Ishikawa (cell line): ENCODE results near the gene NECAB2.

Experiments
- CEBPB ChIP-seq: IDR thresholded peaks from 2 replicates; pipeline ENCODE4 v1.6.1; 2012
- CREB1 ChIP-seq: IDR thresholded peaks from 2 replicates; pipeline ENCODE4 v1.6.1; 2012; ENCODE audit warnings: low read depth
- EGR1 ChIP-seq: IDR thresholded peaks from 2 replicates; pipeline ENCODE4 v1.6.1; 2012
- EP300 ChIP-seq: IDR thresholded peaks from 2 replicates; pipeline ENCODE4 v1.6.1; 2012; ENCODE audit warnings: borderline replicate concordance
- FOXM1 ChIP-seq: IDR thresholded peaks from 2 replicates; pipeline ENCODE4 v1.6.1; 2012; ENCODE audit warnings: low read depth, borderline replicate concordance
- MAX ChIP-seq: IDR thresholded peaks from 2 replicates; pipeline ENCODE4 v1.6.1; 2012
- NFIC ChIP-seq: IDR thresholded peaks from 2 replicates; pipeline ENCODE4 v1.6.1; 2012
- RAD21 ChIP-seq: IDR thresholded peaks from 2 replicates; pipeline ENCODE4 v1.6.1; 2012; ENCODE audit warnings: low read depth
- REST ChIP-seq: IDR thresholded peaks from 2 replicates; pipeline ENCODE4 v1.6.1; 2012; ENCODE audit warnings: low read depth, mild to moderate bottlenecking
- TAF1 ChIP-seq: IDR thresholded peaks from 2 replicates; pipeline ENCODE4 v1.6.1; 2012; ENCODE audit warnings: low read depth, mild to moderate bottlenecking
- TCF12 ChIP-seq: IDR thresholded peaks from 2 replicates; pipeline ENCODE4 v1.6.1; 2012; ENCODE audit warnings: low read depth
- TEAD4 ChIP-seq: IDR thresholded peaks from 2 replicates; pipeline ENCODE4 v1.6.1; 2012
- USF1 ChIP-seq: IDR thresholded peaks from 2 replicates; pipeline ENCODE4 v1.6.1; 2012
- YY1 ChIP-seq: IDR thresholded peaks from 2 replicates; pipeline ENCODE4 v1.6.1; 2012; ENCODE audit warnings: low read depth
- ZBTB7A ChIP-seq: IDR thresholded peaks from 2 replicates; pipeline ENCODE4 v1.6.1; 2012; ENCODE audit warnings: low read depth

NECAB2 gene

GRCh38 chr16:83994087-83994486, 26.0 kb downstream of the NECAB2 start:
- no peak for TF ChIP-seq ZBTB7A
- TF ChIP-seq EGR1 = no peak
- TF ChIP-seq CEBPB = peak; percentile 88

GRCh38 chr16:83994703-83995102, 26.7 kb downstream of the NECAB2 start:
- TF ChIP-seq FOXM1 (no peak), TAF1 (no peak), USF1 (no peak), REST (no peak), TEAD4 (no peak), EP300 (no peak), ZBTB7A (no peak), TCF12 (no peak)

- TF ChIP-seq MAX = no peak
- TF ChIP-seq NFIC = no peak
- no peak for TF ChIP-seq CREB1
- no peak for TF ChIP-seq FOXM1
- TF ChIP-seq ZBTB7A = 0 out of 2 replicates have a peak, but pooled peaks have one; percentile 12
These were observed 27.7 kb downstream of the NECAB2 start for GRCh38 chr16:83995754-83996153.

- no peak for TF ChIP-seq FOXM1
- no peak for TF ChIP-seq TAF1
- TF ChIP-seq CEBPB = no peak
- TF ChIP-seq EP300 = no peak
- no peak for TF ChIP-seq EGR1
These were observed 28.6 kb downstream of the NECAB2 start for GRCh38 chr16:83996481-83997252.

DNA sequence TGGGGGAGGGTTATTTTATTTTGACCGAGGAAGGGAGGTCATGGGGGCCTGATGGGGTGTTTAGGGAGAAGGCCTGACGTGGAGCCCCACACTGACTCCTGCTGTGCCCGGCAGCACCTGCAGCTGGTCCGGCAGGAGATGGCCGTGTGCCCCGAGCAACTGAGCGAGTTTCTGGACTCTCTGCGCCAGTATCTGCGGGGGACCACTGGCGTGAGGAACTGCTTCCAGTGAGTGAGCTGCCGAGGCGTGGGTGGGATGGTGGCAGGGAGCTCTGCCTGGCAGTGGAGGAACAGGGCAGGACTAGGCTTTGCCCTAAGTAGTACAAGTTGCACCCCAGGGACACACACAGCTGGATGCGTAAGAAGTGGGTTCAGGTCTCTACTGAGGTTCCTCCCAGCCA, 30.0 kb downstream of the NECAB2 start:
- TF ChIP-seq RAD21 (no peak), REST (no peak), EP300 (no peak), CREB1 (no peak), TCF12 (no peak), USF1 (no peak), ZBTB7A (no peak), MAX (no peak), NFIC (no peak), TEAD4 (no peak), TAF1 (no peak), YY1 (no peak), FOXM1 (no peak), CEBPB (no peak), EGR1 (no peak)

DNA sequence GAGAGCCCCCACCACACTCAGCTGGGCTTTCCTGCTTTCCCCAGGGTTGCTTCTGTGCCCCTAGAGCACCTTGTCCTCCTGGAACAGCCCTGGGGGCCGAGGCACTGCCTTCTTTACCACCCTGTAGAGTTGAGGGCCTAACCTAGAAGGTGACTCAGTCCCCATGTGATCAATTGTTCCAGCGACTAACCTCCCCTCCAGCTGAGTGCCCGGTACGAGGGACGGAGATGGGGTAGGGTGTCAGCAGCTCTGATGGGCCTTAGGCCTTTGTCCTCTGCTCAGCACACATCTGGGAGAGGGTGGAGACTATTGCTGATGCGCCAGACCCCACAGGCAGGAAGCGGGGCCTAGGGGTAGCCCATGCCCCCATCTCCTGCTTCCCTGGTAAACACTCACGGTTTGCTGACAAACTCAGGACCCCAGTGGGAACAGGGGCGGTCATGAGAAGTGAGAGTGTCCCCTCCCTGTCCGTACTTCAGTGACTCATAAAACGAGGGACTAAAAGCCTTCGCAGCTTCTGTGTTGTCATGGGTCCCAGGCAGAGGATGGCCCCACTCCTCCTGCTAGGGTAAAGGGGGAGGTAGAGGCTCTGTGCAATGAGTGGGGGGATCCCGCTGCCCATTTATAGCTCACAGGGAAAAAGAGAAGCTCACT, 33.1 kb downstream of the NECAB2 start:
- TF ChIP-seq RAD21 (no peak), REST (no peak), YY1 (no peak), USF1 (no peak), NFIC (no peak), EP300 (no peak), TCF12 (no peak), CEBPB (no peak), TEAD4 (no peak)
